ENCODE results near the gene HAO2.
A peak's percentile ranks its signal among the peaks of the same experiment; 100 is the strongest.

- TF ChIP-seq, protein P1, sequence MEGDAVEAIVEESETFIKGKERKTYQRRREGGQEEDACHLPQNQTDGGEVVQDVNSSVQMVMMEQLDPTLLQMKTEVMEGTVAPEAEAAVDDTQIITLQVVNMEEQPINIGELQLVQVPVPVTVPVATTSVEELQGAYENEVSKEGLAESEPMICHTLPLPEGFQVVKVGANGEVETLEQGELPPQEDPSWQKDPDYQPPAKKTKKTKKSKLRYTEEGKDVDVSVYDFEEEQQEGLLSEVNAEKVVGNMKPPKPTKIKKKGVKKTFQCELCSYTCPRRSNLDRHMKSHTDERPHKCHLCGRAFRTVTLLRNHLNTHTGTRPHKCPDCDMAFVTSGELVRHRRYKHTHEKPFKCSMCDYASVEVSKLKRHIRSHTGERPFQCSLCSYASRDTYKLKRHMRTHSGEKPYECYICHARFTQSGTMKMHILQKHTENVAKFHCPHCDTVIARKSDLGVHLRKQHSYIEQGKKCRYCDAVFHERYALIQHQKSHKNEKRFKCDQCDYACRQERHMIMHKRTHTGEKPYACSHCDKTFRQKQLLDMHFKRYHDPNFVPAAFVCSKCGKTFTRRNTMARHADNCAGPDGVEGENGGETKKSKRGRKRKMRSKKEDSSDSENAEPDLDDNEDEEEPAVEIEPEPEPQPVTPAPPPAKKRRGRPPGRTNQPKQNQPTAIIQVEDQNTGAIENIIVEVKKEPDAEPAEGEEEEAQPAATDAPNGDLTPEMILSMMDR (IDR thresholded peaks at IDR 0.05), result peak; percentile 72 to 97 (median 88)
- TF ChIP-seq POLR2A (IDR thresholded peaks at IDR 0.05), result no peak
Measured at GRCh38 chr1:119367432-119368124, 1.0 kb upstream of the HAO2 start.
